HCT116 (cell line): ENCODE data around the gene GNPTG. TPM values are rescaled to one million over a fixed set of nuclear protein-coding genes. Genes with fewer than 3 reads are reported as not detected.

ENCODE experiments used
- ATAC-seq: fragments of 200-7000 bp; cut with Tn5 transposase; 2 replicates; pipeline ENCODE4 v1.9.1; 2020; ENCODE audit warnings: mild to moderate bottlenecking, moderate library complexity
- BruUV-seq: library from RNA; stranded (reverse); fragments of 400-500 nt; replicated peaks from 2 replicates; lab custom pipeline; 2021; lab: Mats Ljungman, UMichigan
- CTCF ChIA-PET: fragments of 300-600 bp; sonication (Branson Sonifier 250); formaldehyde crosslinking; loops from one replicate; lab custom pipeline; 2021; ENCODE audit warnings: antibody characterized with exemption; lab: Charles Lee
- POLR2A ChIA-PET: fragments of 300-600, 350-600 bp; sonication (Branson Sonifier 250); formaldehyde crosslinking; loops from one replicate; lab custom pipeline; 2021; ENCODE audit warnings: antibody characterized with exemption; lab: Charles Lee
- RAD21 ChIA-PET, 2 experiments: fragments of 300-600 bp; sonication (Branson Sonifier 250); formaldehyde crosslinking; loops; one replicate each; lab custom pipeline; 2023; ENCODE audit warnings: low total read pairs in 2 of 2; ENCODE audit not compliant: uncharacterized antibody in 2 of 2, unreplicated experiment in 2 of 2, low non-redundant PET in 1 of 2; lab: Charles Lee
- DNase-seq: peaks from one replicate; pipeline ENCODE4 v3.0.0-alpha.2; 2010; ENCODE audit warnings: low read depth, low spot score
- H2AFZ ChIP-seq: fragments of 200-600 bp; shearing (Covaris generic), sonication (generic); 2 replicates; pipeline ENCODE4 v1.6.1; 2017; ENCODE audit warnings: low read depth, mixed run types, mixed read lengths, antibody characterized with exemption, low read length; ENCODE audit not compliant: poor library complexity, severe bottlenecking
- H3K27ac ChIP-seq: 2 replicates; pipeline ENCODE4 v1.5.1; 2012; ENCODE audit warnings: low read depth, low read length
- H3K27me3 ChIP-seq: fragments of 200-600 bp; sonication (generic); 2 replicates; pipeline ENCODE4 v1.6.1; 2016; ENCODE audit warnings: mixed run types, low read length, mixed read lengths; ENCODE audit not compliant: insufficient read depth
- H3K36me3 ChIP-seq, 2 experiments: fragments of 200-500 bp in 1 of 2; fragments of 200-600 bp in 1 of 2; sonication (Bioruptor generic) in 1 of 2; sonication (generic) in 1 of 2; 2 replicates each; pipeline versions ENCODE4 v1.5.1 to v1.6.1; 2014 to 2016; ENCODE audit warnings: low read length in 2 of 2, inconsistent platforms in 1 of 2, mixed read lengths in 1 of 2, mixed run types in 1 of 2; ENCODE audit not compliant: insufficient read depth in 2 of 2, control insufficient read depth in 1 of 2
- H3K4me1 ChIP-seq, 2 experiments: fragments of 200-600 bp in 1 of 2; sonication (generic) in 1 of 2; 2 replicates each; pipeline versions ENCODE4 v1.5.1 to v1.6.1; 2012 to 2017; ENCODE audit warnings: low read length in 2 of 2, inconsistent platforms in 1 of 2, mild to moderate bottlenecking in 1 of 2, mixed read lengths in 1 of 2, mixed run types in 1 of 2, moderate library complexity in 1 of 2; ENCODE audit not compliant: insufficient read depth in 2 of 2, control insufficient read depth in 1 of 2
- H3K4me2 ChIP-seq: fragments of 200-600 bp; sonication (generic); 2 replicates; pipeline ENCODE4 v1.6.1; 2017; ENCODE audit warnings: mixed run types, low read length, mixed read lengths
- H3K4me3 ChIP-seq, 2 experiments: fragments of 200-600 bp in 1 of 2; sonication (generic) in 1 of 2; replicated peaks in 1 of 2; 2 replicates each; pipeline ENCODE4 v1.5.1; 2011 to 2016; ENCODE audit warnings: low read length in 2 of 2, control low read depth in 1 of 2, low read depth in 1 of 2, mild to moderate bottlenecking in 1 of 2, mixed read lengths in 1 of 2, mixed run types in 1 of 2
- H3K79me2 ChIP-seq: fragments of 200-600 bp; sonication (generic); 2 replicates; pipeline ENCODE4 v1.6.1; 2017; ENCODE audit warnings: mild to moderate bottlenecking, mixed run types, low read length, moderate library complexity, mixed read lengths; ENCODE audit not compliant: insufficient read depth
- H3K9ac ChIP-seq: fragments of 200-600 bp; sonication (generic); 2 replicates; pipeline ENCODE4 v1.6.1; 2016; ENCODE audit warnings: low read length, mixed read lengths
- H3K9me2 ChIP-seq: fragments of 200-600 bp; sonication (generic), shearing (Covaris generic); 2 replicates; pipeline ENCODE4 v1.6.1; 2017; ENCODE audit warnings: mixed run types, mild to moderate bottlenecking, moderate library complexity; ENCODE audit not compliant: insufficient read depth
- H3K9me3 ChIP-seq, 2 experiments: fragments of 200-500 bp in 1 of 2; fragments of 200-600 bp in 1 of 2; sonication (Bioruptor generic) in 1 of 2; sonication (generic) in 1 of 2; 2 replicates each; pipeline ENCODE4 v1.6.1; 2014 to 2017; ENCODE audit warnings: low read length in 2 of 2, mixed read lengths in 2 of 2, inconsistent platforms in 1 of 2, low read depth in 1 of 2, mild to moderate bottlenecking in 1 of 2, mixed run types in 1 of 2, moderate library complexity in 1 of 2; ENCODE audit not compliant: control insufficient read depth in 1 of 2, insufficient read depth in 1 of 2
- H4K20me1 ChIP-seq: fragments of 200-600 bp; sonication (generic), shearing (Covaris generic); 2 replicates; pipeline ENCODE4 v1.6.1; 2017; ENCODE audit warnings: mixed run types, mild to moderate bottlenecking, moderate library complexity; ENCODE audit not compliant: insufficient read depth
- ELF1 ChIP-seq: IDR thresholded peaks from 2 replicates; pipeline ENCODE4 v1.6.1; 2012; ENCODE audit warnings: low read depth, borderline replicate concordance
- EZH2 ChIP-seq: fragments of 200-600 bp; sonication (generic); IDR thresholded peaks from 2 replicates; pipeline ENCODE4 v1.6.1; 2017; ENCODE audit warnings: antibody characterized with exemption, mixed run types
- EZH2phosphoT487 ChIP-seq: fragments of 200-600 bp; IDR thresholded peaks from 2 replicates; pipeline ENCODE4 v1.6.1; 2018; ENCODE audit warnings: antibody characterized with exemption, borderline replicate concordance
- MAX ChIP-seq: IDR thresholded peaks from 2 replicates; pipeline ENCODE4 v1.6.1; 2012
- SIN3A ChIP-seq: IDR thresholded peaks from 2 replicates; pipeline ENCODE4 v1.6.1; 2012; ENCODE audit warnings: low read depth
- SRF ChIP-seq: IDR thresholded peaks from 2 replicates; pipeline ENCODE4 v1.6.1; 2012; ENCODE audit warnings: low read depth
- ZBTB33 ChIP-seq: IDR thresholded peaks from 2 replicates; pipeline ENCODE4 v1.6.1; 2011; ENCODE audit warnings: mild to moderate bottlenecking, low read length, moderate library complexity; ENCODE audit not compliant: insufficient replicate concordance; ENCODE audit errors: extremely low read depth
- ZFX ChIP-seq: fragments of 450-650 bp; IDR thresholded peaks from 2 replicates; pipeline ENCODE4 v1.6.1; 2017
- intact Hi-C: fragments of 100-400 bp; cut with micrococcal nuclease; formaldehyde crosslinking; loops from 2 replicates; pipeline ENCODE4 v1.10.0; 2022
- total RNA-seq: library from RNA; stranded (reverse); gene quantifications from one replicate; pipeline ENCODE4 v1.2.1, GENCODE V29; 2021; ENCODE audit not compliant: unreplicated experiment

The GNPTG gene
- total RNA-seq, 1 experiment from 2014 or later: 35.2 TPM

DNA sequence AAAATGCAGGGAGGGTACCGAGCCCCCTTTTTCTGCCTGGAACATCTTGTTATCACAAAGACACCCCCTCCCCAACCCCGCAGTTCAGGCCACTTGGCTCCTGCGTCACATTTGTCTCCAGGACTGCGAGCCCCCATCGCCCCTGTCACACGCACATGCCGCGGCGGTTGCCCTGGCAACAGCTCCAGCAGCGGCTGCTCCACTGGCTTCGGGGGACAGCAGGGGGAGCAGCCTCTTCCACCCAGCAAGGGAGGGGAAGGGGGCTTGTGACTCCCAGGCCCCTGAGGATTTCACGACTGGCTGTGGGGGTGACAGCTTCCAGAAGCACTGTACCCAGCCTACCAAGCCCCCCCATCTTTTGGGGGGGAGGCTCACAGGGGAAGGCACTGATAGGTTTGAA, 15.7 kb upstream of the GNPTG start:
- no peak for ATAC-seq
- H3K27me3 ChIP-seq: no peaks in the 10 kb centered on the region
- POLR2A ChIA-PET: no interaction called here

DNA sequence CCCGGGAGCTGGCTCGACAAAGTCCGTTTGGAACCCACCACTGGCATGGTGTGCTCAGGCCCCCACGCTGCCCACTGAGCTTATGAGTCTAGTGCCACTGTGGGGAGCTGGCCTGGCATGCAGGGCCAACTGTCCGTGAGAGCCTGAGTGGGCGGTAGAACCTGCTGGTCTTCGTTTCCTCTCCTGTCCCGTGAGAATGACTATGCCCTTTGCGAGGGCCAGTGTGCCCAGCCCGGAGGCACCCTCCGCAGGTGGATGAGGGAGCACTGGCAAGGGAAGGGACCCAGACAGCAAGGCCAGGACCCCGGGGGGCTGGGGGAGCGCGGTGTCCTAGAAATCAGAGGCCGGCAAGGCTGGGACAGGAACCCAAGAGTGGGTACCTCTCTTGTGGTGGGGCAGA, 15.1 kb upstream of the GNPTG start:
- Histone ChIP-seq H3K9ac (no peak overlapping the region), H3K36me3 (no peaks in the 10 kb centered on the region), H3K9me2 (no peaks in the 10 kb centered on the region), H4K20me1 (no peaks in the 10 kb centered on the region), H3K4me1 (peaks cover 12 to 29% of the 10 kb centered on the region in 2 experiments; a peak in 3 of 4 replicates), H3K9me3 (no peaks in the 10 kb centered on the region), H3K79me2 (no peaks in the 10 kb centered on the region), H3K27me3 (no peaks in the 10 kb centered on the region), H3K4me2 (no peak overlapping the region), H2AFZ (no peak overlapping the region), H3K27ac (no peak overlapping the region), H3K4me3 (no peak overlapping the region)
- DNase-seq: no peak
- CTCF ChIA-PET: no interaction called here
- TF ChIP-seq MAX (no peak), ZBTB33 (no peak), EZH2phosphoT487 (no peak)
- ATAC-seq: no peak
- no TSS peak for BruUV-seq
- POLR2A ChIA-PET: no interaction called here
- RAD21 ChIA-PET: no interaction called here
- intact Hi-C loops: no loop called here

More for the DNA sequence above, 15.7 kb upstream of the GNPTG start:
- no peaks in the 10 kb centered on the region for H3K79me2 ChIP-seq
- H3K4me1 ChIP-seq: peaks cover 17 to 34% of the 10 kb centered on the region in 2 experiments; a peak in 3 of 4 replicates
- BruUV-seq: no TSS peak
- no peaks in the 10 kb centered on the region for H4K20me1 ChIP-seq
- H3K9ac ChIP-seq: no peak overlapping the region
- no peak overlapping the region for H3K27ac ChIP-seq
- TF ChIP-seq SIN3A (no peak), ELF1 (no peak), EZH2 (no peak), SRF (no peak), ZFX (no peak)
- DNase-seq: no peak
- H3K4me2 ChIP-seq: no peak overlapping the region
- CTCF ChIA-PET: no interaction called here
- no peaks in the 10 kb centered on the region for H3K9me3 ChIP-seq
- intact Hi-C loops: no loop called here
- RAD21 ChIA-PET: no interaction called here
- H3K4me3 ChIP-seq: no peak overlapping the region
- H2AFZ ChIP-seq: no peak overlapping the region
- H3K36me3 ChIP-seq: no peaks in the 10 kb centered on the region
- no peaks in the 10 kb centered on the region for H3K9me2 ChIP-seq
